NCI-H2196 treated with DMSO at 0.1 percent for 48 hours (cell line): ENCODE measurements around the gene CCNE1.
A peak's percentile ranks its signal among the peaks of the same experiment; 100 is the strongest.

ENCODE experiments used
- DNase-seq: peaks from one replicate; lab custom pipeline; 2025; ENCODE audit not compliant: unreplicated experiment; lab: John Stamatoyannopoulos, UW

The CCNE1 gene

DNA sequence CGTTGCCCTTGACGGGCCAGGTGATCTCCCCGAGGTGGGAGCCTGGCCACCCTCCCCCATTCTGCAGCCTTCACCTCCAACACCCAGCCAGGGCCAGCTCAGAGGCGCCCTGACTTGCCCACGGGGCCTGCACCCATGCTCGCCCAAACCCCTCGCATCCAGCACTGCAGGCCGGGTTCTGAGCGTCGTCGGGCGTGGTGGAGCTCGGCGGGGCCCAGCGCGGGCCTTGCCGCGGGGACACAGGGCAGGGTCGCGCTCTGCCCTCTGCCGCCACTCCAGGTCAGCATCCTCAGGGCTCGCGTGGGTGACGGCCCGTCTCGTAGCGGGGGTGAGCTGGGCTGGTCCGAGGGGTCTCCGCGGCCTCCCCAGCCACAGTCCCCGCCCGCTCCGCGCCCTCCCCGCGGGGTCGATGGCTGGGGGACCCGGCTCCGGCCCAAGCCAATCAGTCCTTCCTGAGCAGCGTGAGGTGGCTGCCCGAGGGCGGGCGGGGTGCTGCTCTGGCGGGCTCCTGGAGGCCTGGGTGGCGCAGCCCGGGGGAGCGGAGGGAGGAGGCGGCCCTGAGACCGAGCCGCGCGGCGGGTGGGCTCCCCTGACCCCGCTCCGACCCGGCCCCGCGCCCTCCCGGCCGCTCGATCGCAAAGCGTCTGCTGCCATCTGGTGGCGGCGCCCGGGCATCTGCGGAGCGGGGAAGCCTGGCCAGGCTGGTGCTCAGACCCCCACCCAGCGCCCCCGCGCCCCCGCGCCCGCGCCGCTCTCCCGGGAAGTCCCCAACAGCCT, 61.4 kb downstream of the CCNE1 start:
- peak; percentile 20 for DNase-seq
